Endodermal cell (in vitro differentiated cells): Measurements from ENCODE around the gene PHC1. TPM values are rescaled to one million over a fixed set of nuclear protein-coding genes. Genes with fewer than 3 reads are reported as not detected.

Experiments
- DNase-seq: peaks from one replicate; pipeline ENCODE4 v3.0.0-alpha.2; 2017
- H3K27ac ChIP-seq: 2 replicates; pipeline ENCODE4 v1.5.1; 2013; ENCODE audit warnings: mild to moderate bottlenecking, low read depth, low read length, moderate library complexity
- H3K27me3 ChIP-seq: 2 replicates; pipeline ENCODE4 v1.6.1; 2013; ENCODE audit warnings: mild to moderate bottlenecking, low read length, moderate library complexity; ENCODE audit not compliant: insufficient read depth, control insufficient read depth, poor library complexity, severe bottlenecking
- H3K36me3 ChIP-seq: 2 replicates; pipeline ENCODE4 v1.7.0; 2013; ENCODE audit warnings: mild to moderate bottlenecking, low read length, moderate library complexity; ENCODE audit not compliant: control insufficient read depth, insufficient read depth
- H3K4me1 ChIP-seq: one replicate; pipeline ENCODE4 v1.7.0; 2013; ENCODE audit warnings: low read length; ENCODE audit not compliant: control insufficient read depth, insufficient read depth
- H3K4me3 ChIP-seq: 2 replicates; pipeline ENCODE4 v1.5.1; 2013; ENCODE audit warnings: mild to moderate bottlenecking, low read length, moderate library complexity
- H3K9ac ChIP-seq: 2 replicates; pipeline ENCODE4 v1.6.1; 2013; ENCODE audit warnings: mild to moderate bottlenecking, low read length, moderate library complexity; ENCODE audit not compliant: poor library complexity, severe bottlenecking; ENCODE audit errors: extremely low read depth
- H3K9me3 ChIP-seq: 2 replicates; pipeline ENCODE4 v1.6.1; 2013; ENCODE audit warnings: mild to moderate bottlenecking, low read length, moderate library complexity; ENCODE audit not compliant: control insufficient read depth
- H3K27ac Mint-ChIP-seq: 2 replicates; pipeline ENCODE4 v1.8.0; 2020; ENCODE audit warnings: mixed read lengths
- H3K27me3 Mint-ChIP-seq: 2 replicates; pipeline ENCODE4 v1.8.0; 2021; ENCODE audit warnings: mild to moderate bottlenecking, mixed read lengths; ENCODE audit not compliant: insufficient read depth
- H3K36me3 Mint-ChIP-seq: 2 replicates; pipeline ENCODE4 v1.8.0; 2020; ENCODE audit warnings: low read depth, mixed read lengths
- H3K4me1 Mint-ChIP-seq: 2 replicates; pipeline ENCODE4 v1.8.0; 2020; ENCODE audit warnings: mixed read lengths
- H3K4me3 Mint-ChIP-seq: 2 replicates; pipeline ENCODE4 v1.8.0; 2020; ENCODE audit warnings: mild to moderate bottlenecking, moderate library complexity, mixed read lengths
- H3K9me3 Mint-ChIP-seq: 2 replicates; pipeline ENCODE4 v1.8.0; 2020; ENCODE audit warnings: mild to moderate bottlenecking, mixed read lengths
- WGBS, 2 experiments: methylation state at CpG; one replicate each; pipeline versions ENCODE4 v1.1.5 to v1.1.7; 2013; ENCODE audit warnings: missing lambda C conversion rate in 2 of 2, mixed read lengths in 1 of 2; ENCODE audit not compliant: insufficient coverage in 1 of 2, insufficient read length in 1 of 2; 5-methylcytosine and 5-hydroxymethylcytosine counted together
- total RNA-seq, 2 donors: library from RNA; stranded (reverse); fragmentation: NEBNext Ultra II Directional in 1 of 2; extraction: Animal tissue kit (Norgen Biotek cat#: 25700) in 1 of 2; gene quantifications; 2 replicates in 1 of 2; 3 replicates in 1 of 2; pipeline ENCODE4 v1.2.1, GENCODE V29; 2021
- TF ChIP-seq, protein P1 (sequence below): fragments of 200-600 bp; sonication (generic); conservative IDR thresholded peaks from 2 replicates; pipeline ENCODE4 v1.5.0; 2021; ENCODE audit warnings: antibody characterized with exemption, mild to moderate bottlenecking

Gene PHC1
- total RNA-seq, 2 donors from 2014 or later = 100 to 538 TPM

- H3K27ac ChIP-seq = no peak overlapping the region
- TF ChIP-seq, protein P1, sequence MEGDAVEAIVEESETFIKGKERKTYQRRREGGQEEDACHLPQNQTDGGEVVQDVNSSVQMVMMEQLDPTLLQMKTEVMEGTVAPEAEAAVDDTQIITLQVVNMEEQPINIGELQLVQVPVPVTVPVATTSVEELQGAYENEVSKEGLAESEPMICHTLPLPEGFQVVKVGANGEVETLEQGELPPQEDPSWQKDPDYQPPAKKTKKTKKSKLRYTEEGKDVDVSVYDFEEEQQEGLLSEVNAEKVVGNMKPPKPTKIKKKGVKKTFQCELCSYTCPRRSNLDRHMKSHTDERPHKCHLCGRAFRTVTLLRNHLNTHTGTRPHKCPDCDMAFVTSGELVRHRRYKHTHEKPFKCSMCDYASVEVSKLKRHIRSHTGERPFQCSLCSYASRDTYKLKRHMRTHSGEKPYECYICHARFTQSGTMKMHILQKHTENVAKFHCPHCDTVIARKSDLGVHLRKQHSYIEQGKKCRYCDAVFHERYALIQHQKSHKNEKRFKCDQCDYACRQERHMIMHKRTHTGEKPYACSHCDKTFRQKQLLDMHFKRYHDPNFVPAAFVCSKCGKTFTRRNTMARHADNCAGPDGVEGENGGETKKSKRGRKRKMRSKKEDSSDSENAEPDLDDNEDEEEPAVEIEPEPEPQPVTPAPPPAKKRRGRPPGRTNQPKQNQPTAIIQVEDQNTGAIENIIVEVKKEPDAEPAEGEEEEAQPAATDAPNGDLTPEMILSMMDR = no peak
- no peaks in the 10 kb centered on the region for H3K9me3 ChIP-seq
- no peaks in the 10 kb centered on the region for H3K36me3 Mint-ChIP-seq
- no peaks in the 10 kb centered on the region for H3K27me3 Mint-ChIP-seq
- no peaks in the 10 kb centered on the region for H3K9me3 Mint-ChIP-seq
- H3K27ac Mint-ChIP-seq = peak overlapping the region; percentile 98
- 0 to 16% methylated on average over 1 to 3 of the region's 3 CpGs for WGBS, 2 experiments
- no peak overlapping the region for H3K4me3 ChIP-seq
- H3K9ac ChIP-seq = no peak overlapping the region
- H3K4me3 Mint-ChIP-seq = no peak overlapping the region
- H3K4me1 ChIP-seq = peaks cover 11% of the 10 kb centered on the region
- DNase-seq = peak; percentile 64
- no peaks in the 10 kb centered on the region for H3K36me3 ChIP-seq
- no peaks in the 10 kb centered on the region for H3K27me3 ChIP-seq
- peaks cover 51% of the 10 kb centered on the region for H3K4me1 Mint-ChIP-seq
Observed at GRCh38 chr12:8911606-8912268, 2.6 kb upstream of the PHC1 start.

DNA sequence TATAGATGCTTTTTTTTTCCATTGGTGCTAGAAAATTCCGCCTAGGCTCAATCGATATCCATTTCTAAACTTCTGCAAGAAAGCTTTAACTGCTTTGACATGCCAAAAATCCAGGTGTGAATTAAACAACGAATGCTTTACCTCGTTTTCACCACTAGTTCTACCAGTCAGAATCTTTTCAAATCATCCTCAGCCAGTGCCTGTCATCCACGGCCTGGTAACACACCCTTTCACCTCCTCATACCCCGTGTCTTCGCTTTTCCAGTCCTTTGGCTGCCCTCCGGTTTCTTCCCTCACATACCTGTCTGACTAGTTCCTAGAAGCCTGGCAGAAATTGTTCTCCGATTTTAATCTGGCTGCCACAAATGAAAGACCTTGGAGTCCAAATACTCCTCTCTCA lies 1.4 kb upstream of the PHC1 start:
- TF ChIP-seq, protein P1 = peak; percentile 75
- H3K27me3 Mint-ChIP-seq = no peaks in the 10 kb centered on the region
- no peaks in the 10 kb centered on the region for H3K9me3 Mint-ChIP-seq
- H3K9ac ChIP-seq = peak overlapping the region; percentile 68
- no peaks in the 10 kb centered on the region for H3K36me3 ChIP-seq
- 24 to 25% methylated on average over 8 to 9 of the region's 9 CpGs for WGBS, 2 experiments
- no peaks in the 10 kb centered on the region for H3K27me3 ChIP-seq
- H3K4me1 Mint-ChIP-seq = peaks cover 41% of the 10 kb centered on the region
- no peak overlapping the region for H3K4me3 Mint-ChIP-seq
- H3K27ac Mint-ChIP-seq = peak overlapping the region; percentile 98
- H3K36me3 Mint-ChIP-seq = no peaks in the 10 kb centered on the region
- peaks cover 11% of the 10 kb centered on the region for H3K4me1 ChIP-seq
- peak overlapping the region; percentile 97 for H3K27ac ChIP-seq
- H3K4me3 ChIP-seq = peak overlapping the region; percentile 89
- H3K9me3 ChIP-seq = no peaks in the 10 kb centered on the region
- DNase-seq = peak; percentile 84

- Histone ChIP-seq H3K4me1 (peaks cover 11% of the 10 kb centered on the region), H3K4me3 (peak overlapping the region; percentile 89), H3K36me3 (peaks cover 5% of the 10 kb centered on the region), H3K27ac (peak overlapping the region; percentile 97), H3K27me3 (no peaks in the 10 kb centered on the region), H3K9ac (peak overlapping the region; percentile 68), H3K9me3 (no peaks in the 10 kb centered on the region)
- no peaks in the 10 kb centered on the region for H3K9me3 Mint-ChIP-seq
- H3K27me3 Mint-ChIP-seq = no peaks in the 10 kb centered on the region
- WGBS, 2 experiments = 0 to 5% methylated on average over 2 to 6 of the region's 6 CpGs
- H3K4me3 Mint-ChIP-seq = no peak overlapping the region
- H3K4me1 Mint-ChIP-seq = peaks cover 41% of the 10 kb centered on the region
- H3K36me3 Mint-ChIP-seq = peaks cover 4% of the 10 kb centered on the region
- TF ChIP-seq, protein P1 = no peak
- DNase-seq = no peak
- peak overlapping the region; percentile 98 for H3K27ac Mint-ChIP-seq
Observed at GRCh38 chr12:8913702-8914032, 642 bp upstream of the PHC1 start.
